Measurements from ENCODE around the gene EGLN3.

EGLN3 gene

DNA sequence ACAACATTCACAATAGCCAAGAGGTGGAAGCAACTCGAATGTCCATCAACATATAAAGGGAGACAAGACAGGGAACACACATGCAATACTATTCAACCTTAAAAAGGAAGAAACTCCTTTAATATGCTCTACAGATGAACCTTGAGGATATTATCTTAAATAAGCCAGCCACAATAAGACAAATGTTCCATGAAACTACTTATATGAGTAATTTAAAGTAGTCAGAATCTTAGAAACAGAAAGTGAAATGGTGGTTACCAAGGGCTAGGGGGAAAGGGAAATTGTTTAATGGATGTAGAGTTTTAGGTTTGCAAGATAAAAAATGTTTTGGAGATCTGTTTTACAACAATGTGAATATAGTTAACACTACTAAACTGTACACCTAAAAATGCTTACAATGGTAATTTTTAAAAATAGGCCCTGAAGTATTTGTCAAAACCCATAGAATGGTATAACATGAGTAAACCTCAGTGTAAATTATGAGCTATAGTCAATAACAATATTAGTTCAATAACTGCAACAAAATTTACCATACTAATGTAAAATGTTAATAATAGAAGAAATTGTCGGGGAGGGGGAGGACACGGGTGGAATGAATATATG, 71.1 kb downstream of the EGLN3 start:
- TF ChIP-seq, protein P1, sequence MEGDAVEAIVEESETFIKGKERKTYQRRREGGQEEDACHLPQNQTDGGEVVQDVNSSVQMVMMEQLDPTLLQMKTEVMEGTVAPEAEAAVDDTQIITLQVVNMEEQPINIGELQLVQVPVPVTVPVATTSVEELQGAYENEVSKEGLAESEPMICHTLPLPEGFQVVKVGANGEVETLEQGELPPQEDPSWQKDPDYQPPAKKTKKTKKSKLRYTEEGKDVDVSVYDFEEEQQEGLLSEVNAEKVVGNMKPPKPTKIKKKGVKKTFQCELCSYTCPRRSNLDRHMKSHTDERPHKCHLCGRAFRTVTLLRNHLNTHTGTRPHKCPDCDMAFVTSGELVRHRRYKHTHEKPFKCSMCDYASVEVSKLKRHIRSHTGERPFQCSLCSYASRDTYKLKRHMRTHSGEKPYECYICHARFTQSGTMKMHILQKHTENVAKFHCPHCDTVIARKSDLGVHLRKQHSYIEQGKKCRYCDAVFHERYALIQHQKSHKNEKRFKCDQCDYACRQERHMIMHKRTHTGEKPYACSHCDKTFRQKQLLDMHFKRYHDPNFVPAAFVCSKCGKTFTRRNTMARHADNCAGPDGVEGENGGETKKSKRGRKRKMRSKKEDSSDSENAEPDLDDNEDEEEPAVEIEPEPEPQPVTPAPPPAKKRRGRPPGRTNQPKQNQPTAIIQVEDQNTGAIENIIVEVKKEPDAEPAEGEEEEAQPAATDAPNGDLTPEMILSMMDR (IDR thresholded peaks at IDR 0.05; ENCODE audit: low read depth, low read length, poor library complexity, severe bottlenecking) = no peak
- TF ChIP-seq EZH2phosphoT487 (IDR thresholded peaks at IDR 0.05; ENCODE audit: borderline replicate concordance, low read length) = no peak
- Histone ChIP-seq H3K27me3 (ENCODE audit: control insufficient read depth, low read length) (no peaks in the 10 kb centered on the region), H3F3A (ENCODE audit: control insufficient read depth, insufficient read depth) (no peaks in the 10 kb centered on the region), H3K27ac (ENCODE audit: low read depth, low read length) (no peak overlapping the region), H3K9me2 (replicated peaks; ENCODE audit: control insufficient read depth, low read length) (no peaks in the 10 kb centered on the region), H3K36me3 (ENCODE audit: control insufficient read depth, low read length) (no peaks in the 10 kb centered on the region), H3K9me3 (ENCODE audit: control insufficient read depth, insufficient read depth, low read length) (peaks cover 3% of the 10 kb centered on the region; the same call in 1 of the 2 replicates), H3K4me2 (ENCODE audit: low read length) (no peak overlapping the region), H4K20me1 (ENCODE audit: control insufficient read depth, insufficient read depth, low read depth, low read length) (no peaks in the 10 kb centered on the region), H3K79me2 (ENCODE audit: control insufficient read depth, low read length) (no peaks in the 10 kb centered on the region), H3K4me1 (ENCODE audit: control insufficient read depth, low read length) (no peaks in the 10 kb centered on the region), H3K4me3 (ENCODE audit: low read length) (no peak overlapping the region)

GRCh38 chr14:33876274-33876673, 74.6 kb downstream of the EGLN3 start:
- no peaks in the 10 kb centered on the region for H3K36me3 ChIP-seq (ENCODE audit: control insufficient read depth, low read length)
- no peak for TF ChIP-seq EZH2phosphoT487 (IDR thresholded peaks at IDR 0.05; ENCODE audit: borderline replicate concordance, low read length)
- TF ChIP-seq, protein P1 (IDR thresholded peaks at IDR 0.05; ENCODE audit: low read depth, low read length, poor library complexity, severe bottlenecking) = no peak

More at GRCh38 chr14:33876274-33876673, 74.6 kb downstream of the EGLN3 start:
- H3K4me2 ChIP-seq (ENCODE audit: low read length) = no peak overlapping the region
- peaks cover 3% of the 10 kb centered on the region; the same call in 1 of the 2 replicates for H3K9me3 ChIP-seq (ENCODE audit: control insufficient read depth, insufficient read depth, low read length)
- H3K27me3 ChIP-seq (ENCODE audit: control insufficient read depth, low read length) = no peaks in the 10 kb centered on the region
- no peaks in the 10 kb centered on the region for H3K4me1 ChIP-seq (ENCODE audit: control insufficient read depth, low read length)
- H3K79me2 ChIP-seq (ENCODE audit: control insufficient read depth, low read length) = no peaks in the 10 kb centered on the region
- H3K27ac ChIP-seq (ENCODE audit: low read depth, low read length) = no peak overlapping the region
- H3F3A ChIP-seq (ENCODE audit: control insufficient read depth, insufficient read depth) = no peaks in the 10 kb centered on the region
- no peak overlapping the region for H3K4me3 ChIP-seq (ENCODE audit: low read length)
- H4K20me1 ChIP-seq (ENCODE audit: control insufficient read depth, insufficient read depth, low read depth, low read length) = no peaks in the 10 kb centered on the region
- H3K9me2 ChIP-seq (replicated peaks; ENCODE audit: control insufficient read depth, low read length) = no peaks in the 10 kb centered on the region

Data from DOHH2 (cell line).